ENCODE data around the gene PPIL6. TPM values are rescaled to one million over a fixed set of nuclear protein-coding genes. Genes with fewer than 3 reads are reported as not detected.

Gene PPIL6
- total and polyA plus RNA-seq, 2 experiments from 2014 or later: 2.6 to 2.9 TPM

GRCh38 chr6:109469591-109470189, 29.3 kb upstream of the PPIL6 start:
- no peak overlapping the region for H3K27ac ChIP-seq
- H4K20me1 ChIP-seq (ENCODE audit: insufficient read depth, poor library complexity, severe bottlenecking): no peaks in the 10 kb centered on the region
- no peaks in the 10 kb centered on the region for H3K4me1 ChIP-seq (ENCODE audit: insufficient read depth)
- no peak overlapping the region for H2AFZ ChIP-seq
- no peak overlapping the region for H3K4me2 ChIP-seq
- WGBS (ENCODE audit: low lambda C conversion rate, missing lambda C conversion rate): 93% methylated on average over 5 of the region's 5 CpGs
- DNase-seq (ENCODE audit: low spot score): no peak
- H3K9me2 ChIP-seq (replicated peaks; ENCODE audit: insufficient read depth): no peaks in the 10 kb centered on the region
- no peaks in the 10 kb centered on the region for H3K36me3 ChIP-seq (replicated peaks; ENCODE audit: insufficient read depth, low read depth)
- peaks cover 10% of the 10 kb centered on the region for H3K79me2 ChIP-seq
- no peak overlapping the region for H3K4me3 ChIP-seq
- no peaks in the 10 kb centered on the region for H3K27me3 ChIP-seq
- TF ChIP-seq CTCF (IDR thresholded peaks at IDR 0.05; ENCODE audit: poor library complexity) (no peak), EZH2 (IDR thresholded peaks at IDR 0.05; ENCODE audit: borderline replicate concordance) (no peak), EZH2phosphoT487 (IDR thresholded peaks at IDR 0.05; ENCODE audit: low read depth, severe bottlenecking, unreplicated experiment) (no peak)
- no peaks in the 10 kb centered on the region for H3K9me3 ChIP-seq (ENCODE audit: low read depth)

DNA sequence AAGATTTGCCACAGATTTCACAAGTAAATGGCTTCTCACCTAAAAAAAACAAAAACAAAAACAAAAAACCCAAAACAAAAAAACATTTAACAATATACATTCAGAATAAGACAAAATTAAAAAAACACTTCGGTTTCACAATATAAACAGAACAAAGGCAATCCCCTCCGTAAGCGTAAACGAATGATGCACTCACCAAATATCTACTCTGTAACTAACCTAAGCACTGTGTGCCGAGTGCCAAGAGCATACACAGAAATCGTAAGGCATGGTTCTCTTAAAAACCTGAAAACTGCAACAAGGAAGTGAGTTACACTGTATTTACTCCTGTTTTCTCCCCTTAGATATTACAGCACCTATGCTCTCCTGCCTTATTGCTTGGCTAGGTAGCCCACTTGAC, 27.3 kb upstream of the PPIL6 start:
- H2AFZ ChIP-seq: no peak overlapping the region
- DNase-seq (ENCODE audit: low spot score): no peak
- peaks cover 6% of the 10 kb centered on the region for H3K79me2 ChIP-seq
- H3K36me3 ChIP-seq (replicated peaks; ENCODE audit: insufficient read depth, low read depth): no peaks in the 10 kb centered on the region
- H3K27ac ChIP-seq: no peak overlapping the region
- H3K4me3 ChIP-seq: no peak overlapping the region
- no peaks in the 10 kb centered on the region for H3K27me3 ChIP-seq
- H3K4me1 ChIP-seq (ENCODE audit: insufficient read depth): no peaks in the 10 kb centered on the region
- no peaks in the 10 kb centered on the region for H3K9me3 ChIP-seq (ENCODE audit: low read depth)
- H4K20me1 ChIP-seq (ENCODE audit: insufficient read depth, poor library complexity, severe bottlenecking): no peaks in the 10 kb centered on the region
- no peaks in the 10 kb centered on the region for H3K9me2 ChIP-seq (replicated peaks; ENCODE audit: insufficient read depth)
- H3K4me2 ChIP-seq: no peak overlapping the region
- no peak for TF ChIP-seq EZH2phosphoT487 (IDR thresholded peaks at IDR 0.05; ENCODE audit: low read depth, severe bottlenecking, unreplicated experiment)
- no peak for TF ChIP-seq CTCF (IDR thresholded peaks at IDR 0.05; ENCODE audit: poor library complexity)
- no peak for TF ChIP-seq EZH2 (IDR thresholded peaks at IDR 0.05; ENCODE audit: borderline replicate concordance)
- WGBS (ENCODE audit: low lambda C conversion rate, missing lambda C conversion rate): 95% methylated on average over 6 of the region's 6 CpGs

- Histone ChIP-seq H3K27ac (peak overlapping the region; percentile 67), H3K4me3 (no peak overlapping the region), H3K9me3 (ENCODE audit: low read depth) (no peaks in the 10 kb centered on the region), H2AFZ (no peak overlapping the region), H3K27me3 (no peaks in the 10 kb centered on the region), H3K36me3 (replicated peaks; ENCODE audit: insufficient read depth, low read depth) (no peaks in the 10 kb centered on the region), H3K4me1 (ENCODE audit: insufficient read depth) (no peaks in the 10 kb centered on the region), H4K20me1 (ENCODE audit: insufficient read depth, poor library complexity, severe bottlenecking) (no peaks in the 10 kb centered on the region), H3K9me2 (replicated peaks; ENCODE audit: insufficient read depth) (no peaks in the 10 kb centered on the region), H3K4me2 (no peak overlapping the region), H3K79me2 (peaks cover 6% of the 10 kb centered on the region)
- 87% methylated on average over 7 of the region's 7 CpGs for WGBS (ENCODE audit: low lambda C conversion rate, missing lambda C conversion rate)
- no peak for TF ChIP-seq CTCF (IDR thresholded peaks at IDR 0.05; ENCODE audit: poor library complexity)
- no peak for TF ChIP-seq EZH2phosphoT487 (IDR thresholded peaks at IDR 0.05; ENCODE audit: low read depth, severe bottlenecking, unreplicated experiment)
- TF ChIP-seq EZH2 (IDR thresholded peaks at IDR 0.05; ENCODE audit: borderline replicate concordance): no peak
- no peak for DNase-seq (ENCODE audit: low spot score)
Measured at GRCh38 chr6:109466212-109466923, 25.9 kb upstream of the PPIL6 start.

Measured in hepatocyte (in vitro differentiated cells).